ENCODE measurements around the gene PRSS50.

DNA sequence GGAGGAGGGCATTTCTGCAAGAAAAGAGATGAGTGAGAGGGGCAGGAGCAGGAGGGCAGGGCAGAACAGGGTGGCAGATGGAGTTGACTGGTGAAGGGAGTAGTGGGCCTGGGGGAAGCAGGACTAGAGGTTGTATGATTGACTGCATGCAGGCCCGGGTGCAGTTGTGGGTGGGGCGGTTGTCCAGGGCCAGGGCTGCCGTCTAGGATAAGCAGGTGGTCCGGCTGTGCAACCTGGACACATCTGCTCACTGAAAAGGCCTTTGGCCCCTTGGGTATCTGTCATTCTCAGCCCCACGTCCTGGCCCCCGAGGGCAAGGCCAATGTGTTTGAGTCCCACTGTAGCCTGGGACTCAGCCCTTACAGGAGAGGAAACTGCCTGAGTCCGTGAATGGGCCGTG lies 49.6 kb downstream of the PRSS50 start:
- TF ChIP-seq, protein P1, sequence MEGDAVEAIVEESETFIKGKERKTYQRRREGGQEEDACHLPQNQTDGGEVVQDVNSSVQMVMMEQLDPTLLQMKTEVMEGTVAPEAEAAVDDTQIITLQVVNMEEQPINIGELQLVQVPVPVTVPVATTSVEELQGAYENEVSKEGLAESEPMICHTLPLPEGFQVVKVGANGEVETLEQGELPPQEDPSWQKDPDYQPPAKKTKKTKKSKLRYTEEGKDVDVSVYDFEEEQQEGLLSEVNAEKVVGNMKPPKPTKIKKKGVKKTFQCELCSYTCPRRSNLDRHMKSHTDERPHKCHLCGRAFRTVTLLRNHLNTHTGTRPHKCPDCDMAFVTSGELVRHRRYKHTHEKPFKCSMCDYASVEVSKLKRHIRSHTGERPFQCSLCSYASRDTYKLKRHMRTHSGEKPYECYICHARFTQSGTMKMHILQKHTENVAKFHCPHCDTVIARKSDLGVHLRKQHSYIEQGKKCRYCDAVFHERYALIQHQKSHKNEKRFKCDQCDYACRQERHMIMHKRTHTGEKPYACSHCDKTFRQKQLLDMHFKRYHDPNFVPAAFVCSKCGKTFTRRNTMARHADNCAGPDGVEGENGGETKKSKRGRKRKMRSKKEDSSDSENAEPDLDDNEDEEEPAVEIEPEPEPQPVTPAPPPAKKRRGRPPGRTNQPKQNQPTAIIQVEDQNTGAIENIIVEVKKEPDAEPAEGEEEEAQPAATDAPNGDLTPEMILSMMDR (conservative IDR thresholded peaks at IDR 0.05; ENCODE audit: low read depth, low read length): no peak
- TF ChIP-seq EZH2 (IDR thresholded peaks at IDR 0.05; ENCODE audit: borderline replicate concordance, low read depth, low read length, poor library complexity, severe bottlenecking): no peak
